Astrocyte of the spinal cord (primary cell): ENCODE results near the gene C8A.

Experiments
- DNase-seq: peaks from one replicate; pipeline ENCODE4 v3.0.0; 2011; ENCODE audit warnings: low read depth, low spot score
- H3K4me3 ChIP-seq: 2 replicates; pipeline ENCODE4 v1.5.1; 2011; ENCODE audit warnings: low read depth, mild to moderate bottlenecking, low read length, moderate library complexity
- in situ Hi-C: cut with HindIII; loops from 2 replicates; pipeline ENCODE4 v1.10.0; 2017; ENCODE audit warnings: low sequenced_read_pairs
- TF ChIP-seq, protein P1 (sequence below): IDR thresholded peaks from 2 replicates; pipeline ENCODE4 v1.5.1; 2012; ENCODE audit warnings: low read depth, mild to moderate bottlenecking, low read length, inconsistent platforms

C8A gene

DNA sequence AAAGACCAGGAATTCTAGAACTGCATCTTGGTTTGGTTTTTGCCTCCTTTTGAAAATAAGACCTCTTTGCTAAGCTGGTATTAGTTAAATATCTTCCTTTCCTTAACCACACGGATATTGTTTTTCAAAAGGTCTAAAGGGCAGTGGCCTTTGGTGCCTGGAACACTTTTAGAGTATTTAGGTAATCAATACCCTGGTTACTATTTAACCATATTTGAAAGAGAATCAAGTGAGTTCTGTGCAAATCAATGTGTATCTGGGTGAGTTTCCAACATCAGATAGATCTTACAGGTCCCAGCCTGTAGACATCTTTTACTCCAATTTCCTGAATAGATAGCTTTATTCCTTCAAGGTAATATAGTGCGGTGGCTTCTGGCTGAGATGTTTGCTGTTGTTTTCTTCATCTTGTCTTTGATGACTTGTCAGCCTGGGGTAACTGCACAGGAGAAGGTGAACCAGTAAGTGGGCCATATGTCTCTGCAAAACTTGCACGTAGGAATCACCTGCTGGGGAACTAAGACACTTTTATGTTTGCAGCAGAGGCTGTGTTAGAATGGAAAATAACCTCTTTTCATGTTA, at the start of gene C8A:
Gene C8A, plus strand, starts transcription at position 277 of the 579 bp plus-strand sequence. Its CDS starts 105 bp downstream, at position 382.
- TF ChIP-seq, protein P1, sequence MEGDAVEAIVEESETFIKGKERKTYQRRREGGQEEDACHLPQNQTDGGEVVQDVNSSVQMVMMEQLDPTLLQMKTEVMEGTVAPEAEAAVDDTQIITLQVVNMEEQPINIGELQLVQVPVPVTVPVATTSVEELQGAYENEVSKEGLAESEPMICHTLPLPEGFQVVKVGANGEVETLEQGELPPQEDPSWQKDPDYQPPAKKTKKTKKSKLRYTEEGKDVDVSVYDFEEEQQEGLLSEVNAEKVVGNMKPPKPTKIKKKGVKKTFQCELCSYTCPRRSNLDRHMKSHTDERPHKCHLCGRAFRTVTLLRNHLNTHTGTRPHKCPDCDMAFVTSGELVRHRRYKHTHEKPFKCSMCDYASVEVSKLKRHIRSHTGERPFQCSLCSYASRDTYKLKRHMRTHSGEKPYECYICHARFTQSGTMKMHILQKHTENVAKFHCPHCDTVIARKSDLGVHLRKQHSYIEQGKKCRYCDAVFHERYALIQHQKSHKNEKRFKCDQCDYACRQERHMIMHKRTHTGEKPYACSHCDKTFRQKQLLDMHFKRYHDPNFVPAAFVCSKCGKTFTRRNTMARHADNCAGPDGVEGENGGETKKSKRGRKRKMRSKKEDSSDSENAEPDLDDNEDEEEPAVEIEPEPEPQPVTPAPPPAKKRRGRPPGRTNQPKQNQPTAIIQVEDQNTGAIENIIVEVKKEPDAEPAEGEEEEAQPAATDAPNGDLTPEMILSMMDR: no peak
- no peak within 1 kb of the TSS for H3K4me3 ChIP-seq
- in situ Hi-C loops: no loop called here
- DNase-seq: no peak

DNA sequence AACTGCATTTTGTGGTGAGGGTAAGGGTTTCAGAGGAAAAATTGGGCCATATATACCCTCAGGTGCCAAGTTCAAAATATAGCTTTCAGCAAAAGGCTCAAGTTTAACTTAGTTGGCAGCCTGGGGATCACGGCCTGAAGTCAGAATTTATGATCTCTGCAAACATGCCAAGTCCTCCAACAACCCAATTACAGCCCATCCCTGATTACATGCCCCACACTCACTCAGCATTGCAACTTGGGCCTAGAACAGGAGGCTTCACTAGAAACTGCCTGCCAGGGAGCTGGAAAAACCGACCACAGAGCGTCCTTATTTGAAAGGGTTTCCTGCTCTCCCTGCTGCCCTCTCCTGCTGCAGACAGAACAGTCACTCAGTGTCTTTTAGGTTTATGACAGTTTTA, 47.8 kb upstream of the C8A start:
- TF ChIP-seq, protein P1: no peak
- DNase-seq: no peak
- in situ Hi-C loops: no loop called here
- no peak overlapping the region for H3K4me3 ChIP-seq

DNA sequence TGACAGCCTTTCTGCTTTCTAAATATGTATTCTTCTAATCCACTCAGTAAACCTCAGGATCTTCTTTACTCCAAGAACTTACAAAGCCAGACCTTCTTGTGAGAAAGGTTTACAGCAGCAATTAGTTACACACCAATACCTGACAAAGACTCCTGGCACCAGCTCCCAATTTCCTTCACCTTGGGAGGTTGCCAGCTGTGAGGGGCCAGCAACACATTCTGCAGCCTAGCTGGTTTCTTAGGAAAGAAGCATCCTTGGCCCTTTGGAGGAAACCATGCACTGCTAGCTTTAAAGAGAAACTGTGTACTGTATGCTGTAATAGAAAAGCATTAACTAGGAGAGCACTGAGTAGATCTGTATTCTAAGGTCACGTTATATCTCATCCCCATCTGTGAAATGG, 46.2 kb upstream of the C8A start:
- in situ Hi-C loops: no loop called here
- DNase-seq: no peak
- no peak overlapping the region for H3K4me3 ChIP-seq
- TF ChIP-seq, protein P1: no peak

DNA sequence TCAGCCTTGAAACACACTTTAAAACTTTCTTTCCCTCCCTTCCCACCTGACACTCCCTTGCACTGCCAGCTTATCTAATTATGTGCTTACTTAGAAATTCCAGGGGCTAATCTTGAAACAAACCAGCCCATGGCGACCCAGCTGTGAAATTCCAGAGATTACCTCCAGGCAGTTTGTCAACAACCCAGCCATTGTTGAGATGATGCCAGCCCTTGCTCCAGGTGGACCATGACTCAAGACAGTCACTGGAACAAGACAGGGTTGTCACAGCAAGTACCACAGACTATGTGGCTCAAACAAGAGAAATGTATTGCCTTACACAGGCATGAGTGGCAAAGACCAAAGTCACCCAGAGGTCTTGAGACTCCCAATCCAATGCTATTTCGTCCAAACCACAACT, 43.3 kb upstream of the C8A start:
- in situ Hi-C loops: no loop called here
- TF ChIP-seq, protein P1: no peak
- no peak for DNase-seq
- H3K4me3 ChIP-seq: no peak overlapping the region

DNA sequence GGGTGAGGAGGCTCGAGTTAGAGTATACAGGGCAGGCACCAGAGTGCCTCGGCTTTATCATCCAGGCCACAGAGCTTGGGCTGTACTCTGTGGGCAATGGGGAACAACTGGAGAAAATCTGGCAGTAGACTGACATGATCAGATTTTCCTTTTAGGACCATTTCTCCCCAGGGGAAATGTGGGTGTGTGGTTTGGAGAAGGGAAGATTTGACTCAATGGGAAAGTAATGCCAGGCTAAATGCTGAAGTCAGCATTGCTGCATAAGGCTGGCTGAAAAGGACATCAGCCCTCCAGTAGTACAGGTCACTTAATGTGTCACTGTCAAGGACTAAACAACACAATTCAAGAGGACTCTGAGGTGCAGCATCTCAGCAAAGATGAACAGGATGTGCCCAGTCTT, 40.4 kb upstream of the C8A start:
- no peak for DNase-seq
- TF ChIP-seq, protein P1: no peak
- in situ Hi-C loops: no loop called here
- H3K4me3 ChIP-seq: no peak overlapping the region

DNA sequence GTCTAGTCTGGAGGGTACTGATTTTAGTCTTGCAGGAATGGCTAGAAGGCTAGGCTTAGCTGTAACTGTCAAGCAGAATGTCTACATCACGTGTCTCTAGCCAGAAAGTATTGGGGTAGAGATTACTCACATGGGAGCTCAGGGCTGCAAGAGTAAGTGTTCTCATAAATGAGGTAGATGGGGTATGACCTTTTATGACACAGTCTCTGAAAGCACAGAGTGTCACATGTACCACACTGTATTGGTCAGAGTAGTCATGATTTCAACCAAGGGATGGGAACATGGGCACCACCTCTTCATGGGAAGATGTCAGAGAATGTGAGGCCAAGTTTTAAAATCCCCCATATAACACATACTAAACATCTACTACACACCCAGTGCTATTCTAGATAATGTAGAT, 38.3 kb upstream of the C8A start:
- H3K4me3 ChIP-seq: no peak overlapping the region
- TF ChIP-seq, protein P1: no peak
- in situ Hi-C loops: no loop called here
- DNase-seq: no peak

DNA sequence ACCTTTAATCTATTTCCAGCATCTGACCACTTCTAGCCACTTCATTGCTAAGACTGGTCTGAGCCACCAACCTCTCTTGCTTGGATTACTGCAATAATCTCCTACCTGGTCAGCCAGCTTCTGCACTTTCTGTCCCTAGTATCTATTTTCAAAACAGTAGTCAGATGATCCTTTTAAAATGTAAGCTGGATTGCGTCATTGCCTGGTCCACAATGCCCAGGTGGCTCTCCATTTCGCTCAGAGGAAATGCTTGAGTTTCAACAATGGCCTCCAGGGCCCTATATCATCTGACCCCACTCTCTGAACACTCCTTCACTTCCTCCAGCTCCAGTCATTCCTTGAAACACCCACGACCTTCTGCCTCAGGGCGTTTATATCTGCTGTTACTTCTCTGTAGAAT, 37.7 kb upstream of the C8A start:
- H3K4me3 ChIP-seq: no peak overlapping the region
- no peak for DNase-seq
- TF ChIP-seq, protein P1: no peak
- in situ Hi-C loops: no loop called here
